Common myeloid progenitor, CD34-positive (primary cell): ENCODE results near the gene C1orf56.

Experiments
- CTCF ChIA-PET: fragments of 350-600 bp; sonication (Branson Sonifier 250); formaldehyde crosslinking; loops from one replicate; lab custom pipeline; 2021; ENCODE audit warnings: antibody characterized with exemption; lab: Charles Lee
- POLR2A ChIA-PET: fragments of 350-600 bp; sonication (Branson Sonifier 250); formaldehyde crosslinking; loops from one replicate; lab custom pipeline; 2021; ENCODE audit warnings: antibody characterized with exemption; lab: Charles Lee
- DNase-seq, 3 donors: peaks; one replicate each; pipeline versions ENCODE4 v3.0.0 to v3.0.0-alpha.2; 2013
- H3K27ac ChIP-seq, 2 experiments: 1 replicate in 1 of 2; 2 replicates in 1 of 2; pipeline ENCODE4 v1.7.0; 2013; ENCODE audit warnings: inconsistent platforms in 2 of 2, low read length in 2 of 2, mild to moderate bottlenecking in 2 of 2, low read depth in 1 of 2, moderate library complexity in 1 of 2; ENCODE audit not compliant: severe bottlenecking in 2 of 2, insufficient read depth in 1 of 2, poor library complexity in 1 of 2
- H3K27me3 ChIP-seq, 5 experiments: replicated peaks in 2 of 5; 1 replicate in 3 of 5; 2 replicates in 2 of 5; pipeline versions ENCODE4 v1.6.1 to v1.7.0; 2013; ENCODE audit warnings: low read length in 4 of 5, mild to moderate bottlenecking in 2 of 5, moderate library complexity in 2 of 5, inconsistent platforms in 1 of 5; ENCODE audit not compliant: insufficient read depth in 5 of 5, control insufficient read depth in 4 of 5
- H3K36me3 ChIP-seq, 4 experiments: 1 replicate in 2 of 4; 2 replicates in 2 of 4; pipeline versions ENCODE4 v1.6.1 to v1.7.0; 2013; ENCODE audit warnings: low read length in 3 of 4, control low read depth in 1 of 4, mild to moderate bottlenecking in 1 of 4; ENCODE audit not compliant: control insufficient read depth in 4 of 4, insufficient read depth in 4 of 4
- H3K4me1 ChIP-seq, 4 experiments: 1 replicate in 3 of 4; 2 replicates in 1 of 4; pipeline versions ENCODE4 v1.6.1 to v1.7.1; 2013; ENCODE audit warnings: low read length in 3 of 4, mild to moderate bottlenecking in 3 of 4, control low read depth in 1 of 4, inconsistent platforms in 1 of 4, moderate library complexity in 1 of 4; ENCODE audit not compliant: control insufficient read depth in 4 of 4, insufficient read depth in 4 of 4; ENCODE audit errors: control extremely low read depth in 1 of 4
- H3K4me3 ChIP-seq, 7 experiments: 1 replicate in 4 of 7; 2 replicates in 3 of 7; pipeline versions ENCODE4 v1.5.1 to v1.7.0; 2013; ENCODE audit warnings: mild to moderate bottlenecking in 7 of 7, low read length in 6 of 7, moderate library complexity in 6 of 7, inconsistent platforms in 2 of 7, low read depth in 2 of 7, control low read depth in 1 of 7; ENCODE audit not compliant: insufficient read depth in 4 of 7, control insufficient read depth in 1 of 7; ENCODE audit errors: extremely low read depth in 1 of 7
- H3K9me3 ChIP-seq, 5 experiments: 1 replicate in 4 of 5; 2 replicates in 1 of 5; pipeline versions ENCODE4 v1.6.1 to v1.7.1; 2013; ENCODE audit warnings: low read length in 4 of 5, mild to moderate bottlenecking in 2 of 5, inconsistent platforms in 1 of 5, low read depth in 1 of 5, moderate library complexity in 1 of 5; ENCODE audit not compliant: control insufficient read depth in 4 of 5, insufficient read depth in 2 of 5; ENCODE audit errors: control extremely low read depth in 1 of 5
- WGBS: methylation state at CpG from one replicate; pipeline ENCODE4 v1.1.5; 2013; ENCODE audit not compliant: insufficient coverage; 5-methylcytosine and 5-hydroxymethylcytosine counted together

Gene C1orf56

DNA sequence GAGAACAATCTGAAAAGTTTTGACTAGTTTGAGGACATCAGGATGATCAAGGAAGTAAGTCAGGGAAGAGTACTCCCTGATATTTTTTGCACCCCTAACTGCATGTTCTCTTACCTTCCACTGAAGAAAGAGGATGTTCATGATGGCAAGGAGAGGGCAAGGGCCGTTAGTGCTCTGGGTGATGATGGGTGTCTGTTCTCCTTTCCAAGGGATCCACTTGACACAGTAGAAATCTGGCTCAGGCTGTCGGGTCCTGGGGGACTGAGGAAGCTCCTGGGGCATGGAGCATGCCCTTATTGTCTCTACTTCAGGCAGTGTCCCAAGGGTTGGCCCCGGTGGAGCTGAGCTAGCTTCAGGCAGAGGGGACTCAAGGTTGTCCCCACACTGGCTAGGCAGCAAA is 45.5 kb upstream of the C1orf56 start:
- no peaks in the 10 kb centered on the region for H3K27me3 ChIP-seq
- POLR2A ChIA-PET: no interaction called here
- no peak for DNase-seq
- 94% methylated on average over 3 of the region's 3 CpGs for WGBS
- H3K4me3 ChIP-seq: no peak overlapping the region
- CTCF ChIA-PET: interaction anchor here (0.8 to 12.3 kb wide), 6 partner anchors 19 to 55 kb away, joined by 3 to 235 read pairs (median 4); partner anchors contain the start of gene ANXA9
- H3K9me3 ChIP-seq: no peaks in the 10 kb centered on the region
- H3K4me1 ChIP-seq: peaks cover 27 to 85% (median 81%) of the 10 kb centered on the region in 4 experiments
- H3K27ac ChIP-seq: no peak overlapping the region
- peaks cover 3 to 25% (median 18%) of the 10 kb centered on the region in 4 experiments for H3K36me3 ChIP-seq

DNA sequence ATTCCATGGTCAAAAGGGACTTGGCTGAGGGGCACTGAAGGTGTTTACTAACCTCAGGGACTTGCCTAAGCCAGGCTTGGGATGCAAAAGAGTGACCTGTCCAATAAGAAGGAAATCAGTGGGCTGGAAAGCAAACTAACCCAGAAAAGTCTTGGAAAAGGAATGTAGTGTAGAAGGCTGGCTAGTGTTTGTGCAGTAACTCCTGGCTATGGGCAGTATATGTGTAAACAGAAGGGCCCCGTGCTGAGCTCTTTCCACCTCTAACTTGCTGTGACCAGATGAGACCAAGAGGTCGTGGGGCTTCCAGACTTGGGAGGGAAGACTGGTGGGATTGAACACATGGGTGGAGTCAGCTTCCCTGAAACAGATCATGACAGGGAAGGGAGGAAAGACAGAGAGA is 44.9 kb upstream of the C1orf56 start:
- H3K27ac ChIP-seq: no peak overlapping the region
- POLR2A ChIA-PET: interaction anchor here (1.1 kb wide), 1 partner anchor 155 kb away, joined by 4 read pairs; no protein-coding TSS in a partner anchor
- DNase-seq: no peak
- H3K9me3 ChIP-seq: no peaks in the 10 kb centered on the region
- no CpG with 5 or more reads among the region's 2 CpGs for WGBS
- H3K4me3 ChIP-seq: peak overlapping the region in 2 of 7 experiments; percentile 26 to 61
- CTCF ChIA-PET: interaction anchor here (0.8 to 12.3 kb wide), 6 partner anchors 20 to 95 kb away, joined by 3 to 235 read pairs (median 4); partner anchors contain the start of gene ANXA9
- H3K36me3 ChIP-seq: peaks cover 3 to 22% (median 12%) of the 10 kb centered on the region in 4 experiments
- no peaks in the 10 kb centered on the region for H3K27me3 ChIP-seq
- H3K4me1 ChIP-seq: peaks cover 30 to 91% (median 86%) of the 10 kb centered on the region in 4 experiments

DNA sequence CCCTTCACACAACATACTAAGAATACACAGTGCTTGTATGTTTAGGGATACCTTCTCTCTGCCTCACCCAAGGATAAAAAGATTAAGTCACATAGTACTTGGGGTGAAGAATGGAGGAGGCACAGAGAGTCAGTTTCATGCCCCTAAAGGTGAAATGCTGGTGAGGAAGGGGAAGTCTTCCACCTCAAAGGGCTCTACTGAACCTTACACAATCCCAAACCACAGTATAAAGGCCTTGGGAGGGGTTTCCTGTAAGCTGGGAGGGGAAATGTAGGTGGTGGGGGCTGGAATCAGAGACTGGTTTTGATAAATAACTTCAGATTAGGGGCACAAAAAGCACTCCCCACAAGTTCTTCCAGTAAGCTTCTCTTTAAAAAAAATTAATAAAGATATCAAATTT is 44.4 kb upstream of the C1orf56 start:
- peaks cover 35 to 95% (median 91%) of the 10 kb centered on the region in 4 experiments for H3K4me1 ChIP-seq
- POLR2A ChIA-PET: interaction anchor here (1.1 kb wide), 1 partner anchor 155 kb away, joined by 4 read pairs; no protein-coding TSS in a partner anchor

DNA sequence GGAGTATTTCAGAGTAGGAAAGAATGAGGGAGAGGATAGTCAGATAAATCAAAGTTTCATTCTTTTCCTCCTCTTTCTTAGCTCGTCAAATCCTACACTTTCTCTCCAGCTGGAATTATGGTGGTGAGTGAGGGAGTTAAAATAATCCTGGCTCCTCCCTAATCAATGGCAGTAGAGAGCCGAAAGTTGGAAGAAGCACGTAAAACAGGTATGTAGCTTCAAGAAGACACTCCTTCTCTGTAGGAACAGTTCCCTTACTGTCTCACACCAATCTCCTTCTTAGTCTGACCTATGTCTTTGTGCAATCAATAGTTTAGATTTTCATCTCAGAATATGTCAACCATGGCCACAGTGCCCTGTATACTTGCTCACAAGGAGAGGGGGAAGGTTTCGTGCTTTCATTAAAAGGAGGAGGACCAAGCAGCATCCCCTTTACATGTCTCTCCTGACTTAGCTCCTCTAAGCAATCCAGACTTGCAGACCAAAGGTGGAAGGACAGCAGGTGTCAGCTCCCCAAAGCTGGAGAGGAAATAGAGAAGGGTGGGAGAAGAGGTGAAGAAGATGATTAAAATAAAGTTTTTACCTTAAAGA is 41.7 kb upstream of the C1orf56 start:
- no peak for DNase-seq
- no CpG with 5 or more reads among the region's 4 CpGs for WGBS
- Histone ChIP-seq H3K4me3 (peak overlapping the region; percentile 64 to 88 (median 82)), H3K36me3 (peaks cover 0 to 10% (median 5%) of the 10 kb centered on the region in 4 experiments), H3K4me1 (peaks cover 35 to 95% (median 87%) of the 10 kb centered on the region in 4 experiments), H3K9me3 (no peaks in the 10 kb centered on the region), H3K27ac (peak overlapping the region; percentile 95 to 98), H3K27me3 (no peaks in the 10 kb centered on the region)
- ChIA-PET CTCF (interaction anchor here (0.6 to 4.9 kb wide), 21 partner anchors 10 to 773 kb away, joined by 3 to 65 read pairs (median 4); partner anchors contain the start of genes ANXA9, CDC42SE1, MLLT11 and TNFAIP8L2), POLR2A (interaction anchor here (0.9 to 1.7 kb wide), 5 partner anchors 8 to 45 kb away, joined by 3 to 7 read pairs (median 4); no protein-coding TSS in a partner anchor)

More for the DNA sequence above, 44.4 kb upstream of the C1orf56 start:
- Histone ChIP-seq H3K9me3 (no peaks in the 10 kb centered on the region), H3K27me3 (no peaks in the 10 kb centered on the region), H3K36me3 (peaks cover 0 to 17% (median 8%) of the 10 kb centered on the region in 4 experiments), H3K4me3 (peak overlapping the region in 5 of 7 experiments; percentile 17 to 63 (median 35)), H3K27ac (peak overlapping the region in 1 of 2 experiments; percentile 49)
- peak in 2 of 3 donors; percentile 37 to 42 for DNase-seq
- CTCF ChIA-PET: interaction anchor here (0.6 to 12.3 kb wide), 6 partner anchors 7 to 209 kb away, joined by 3 to 235 read pairs (median 7); partner anchors contain the start of gene ANXA9

DNA sequence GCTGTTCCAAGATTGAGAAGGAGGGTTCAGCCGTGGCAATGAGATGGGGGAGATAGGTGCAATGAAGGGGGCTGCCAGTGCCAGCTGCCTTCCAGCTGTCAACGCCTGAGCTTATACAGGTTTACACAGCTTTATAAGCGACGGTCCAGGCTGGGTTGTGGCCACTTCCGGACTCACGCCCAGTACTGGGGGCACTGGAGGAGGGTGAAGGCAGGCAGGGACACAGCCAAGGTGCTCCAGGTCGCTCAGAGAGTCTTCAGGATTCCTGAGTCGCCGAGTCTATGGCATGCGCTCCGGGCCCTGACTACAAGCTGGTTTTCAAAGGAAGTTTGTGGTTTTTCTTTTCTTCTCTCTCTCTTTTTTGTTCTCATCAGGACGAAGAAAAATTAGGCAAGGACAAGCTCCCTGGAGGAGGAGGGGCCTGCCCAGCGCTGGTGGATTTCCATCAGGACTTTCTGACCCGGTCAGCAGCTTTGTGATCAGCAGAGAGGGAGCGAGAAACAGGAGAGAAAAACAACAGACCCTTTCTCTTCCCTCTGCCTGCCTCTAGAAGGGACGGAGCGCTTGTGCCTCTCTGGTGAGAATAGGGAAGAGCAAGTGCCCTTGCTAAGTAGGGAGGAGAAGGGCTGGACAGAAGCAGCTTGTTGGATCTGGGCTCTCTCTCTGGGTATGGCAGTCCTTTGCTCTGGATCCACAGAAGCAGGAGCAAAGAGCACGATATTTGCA is 41.1 kb upstream of the C1orf56 start, which contains the start of gene MINDY1:
MINDY1 (minus strand) TSS at position 576 of the 726 bp plus-strand sequence. CDS start 4,285 bp downstream, outside the sequence.
- Histone ChIP-seq H3K4me1 (peaks cover 36 to 95% (median 87%) of the 10 kb centered on the region in 4 experiments), H3K36me3 (peaks cover 0 to 6% (median 3%) of the 10 kb centered on the region in 4 experiments), H3K27me3 (no peaks in the 10 kb centered on the region), H3K4me3 (peak within 1 kb of the TSS; percentile 64 to 88 (median 84)), H3K9me3 (no peaks in the 10 kb centered on the region), H3K27ac (peak within 1 kb of the TSS; percentile 95 to 98)
- peak; percentile 73 to 81 (median 78) for DNase-seq
- ChIA-PET POLR2A (interaction anchor here (0.8 to 1.7 kb wide), 5 partner anchors 9 to 53 kb away, joined by 3 to 7 read pairs (median 4); partner anchors contain the start of gene CDC42SE1), CTCF (interaction anchor here (0.6 to 4.9 kb wide), 22 partner anchors 10 to 773 kb away, joined by 3 to 65 read pairs (median 4); partner anchors contain the start of genes ANXA9, CDC42SE1, MLLT11 and TNFAIP8L2)
- under 1% methylated on average over 13 of the region's 18 CpGs for WGBS

DNA sequence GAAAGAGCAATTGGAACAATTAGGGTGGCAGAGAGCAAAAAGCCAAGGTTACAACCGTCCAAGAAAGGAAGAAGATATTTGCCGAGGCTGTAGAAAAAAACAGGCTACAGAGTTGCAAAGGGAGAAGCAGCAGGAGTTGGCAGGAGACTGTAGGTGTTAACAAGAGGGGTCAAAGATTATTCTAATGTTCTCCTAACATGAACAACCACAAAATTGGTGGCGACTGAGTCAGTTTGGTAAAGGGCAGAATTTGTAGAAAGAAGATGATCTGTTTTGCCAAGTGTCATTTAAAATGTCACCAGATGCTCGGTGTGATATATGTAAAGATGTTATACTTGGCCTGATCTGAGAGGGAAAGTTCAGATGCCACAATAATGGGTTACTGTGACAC is 39.7 kb upstream of the C1orf56 start:
- ChIA-PET POLR2A (no interaction called here), CTCF (interaction anchor here (3.3 to 4.9 kb wide), 4 partner anchors 12 to 30 kb away, joined by 19 to 65 read pairs (median 36); partner anchors contain the start of gene ANXA9)
- Histone ChIP-seq H3K27me3 (no peaks in the 10 kb centered on the region), H3K36me3 (no peaks in the 10 kb centered on the region), H3K27ac (peak overlapping the region; percentile 95 to 98), H3K4me3 (peak overlapping the region in 6 of 7 experiments; percentile 75 to 96 (median 84)), H3K9me3 (no peaks in the 10 kb centered on the region), H3K4me1 (peaks cover 32 to 95% (median 83%) of the 10 kb centered on the region in 4 experiments)
- DNase-seq: no peak
- WGBS: 33% methylated on average over 2 of the region's 4 CpGs
